ENCODE results near the gene FLYWCH1. TPM values are rescaled to one million over a fixed set of nuclear protein-coding genes. Genes with fewer than 3 reads are reported as not detected.
A peak's percentile ranks its signal among the peaks of the same experiment; 100 is the strongest.
"Not testable (repeated sequence)": the region's sequence is repeated elsewhere in the genome, so short reads cannot be mapped to it uniquely, and the experiment has no call there.

The FLYWCH1 gene
- total RNA-seq, 2 experiments from 2014 or later, result 26.1 to 61.9 TPM

DNA sequence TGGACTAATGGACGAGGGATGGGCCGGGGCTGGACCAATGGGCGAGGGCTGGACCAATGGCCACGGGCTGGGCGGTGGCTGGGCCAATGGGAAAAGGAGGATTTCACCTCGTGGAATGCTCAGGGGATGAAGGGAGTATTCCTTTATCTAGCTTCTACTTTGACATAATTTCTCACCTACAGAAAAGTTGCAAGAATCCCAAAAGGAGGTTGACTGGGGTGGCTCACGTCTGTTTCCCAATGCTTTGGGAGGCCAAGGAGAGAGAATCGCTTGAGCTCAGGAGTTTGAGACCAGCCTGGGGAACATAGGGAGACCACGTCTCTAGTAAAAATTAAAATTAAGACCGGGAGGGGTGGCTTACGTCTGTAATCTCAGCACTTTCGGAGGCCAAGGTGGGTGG is 5.7 kb upstream of the FLYWCH1 start:
- CTCF ChIA-PET (ENCODE audit: unreplicated experiment), result interaction anchor here (1.5 kb wide), 1 partner anchor 38 kb away, joined by 4 read pairs; no protein-coding TSS in a partner anchor
- Histone ChIP-seq H3K9me3 (ENCODE audit: low read length) (no peaks in the 10 kb centered on the region), H3K9me2 (ENCODE audit: insufficient read depth, low read length) (no peaks in the 10 kb centered on the region), H3K4me1 (ENCODE audit: insufficient read depth, low read length, poor library complexity, severe bottlenecking) (peaks cover 17% of the 10 kb centered on the region), H3K4me2 (ENCODE audit: low read length) (peak overlapping the region; percentile 64), H3K79me2 (ENCODE audit: insufficient read depth, low read depth, low read length) (no peaks in the 10 kb centered on the region), H3K4me3 (ENCODE audit: low read depth, low read length, poor library complexity, severe bottlenecking) (peak overlapping the region; percentile 52), H3K36me3 (ENCODE audit: insufficient read depth, low read length) (no peaks in the 10 kb centered on the region), H4K20me1 (ENCODE audit: insufficient read depth, low read length) (no peaks in the 10 kb centered on the region), H3K27ac (ENCODE audit: low read depth, low read length, poor library complexity, severe bottlenecking) (no peak overlapping the region), H2AFZ (ENCODE audit: low read length) (peak overlapping the region; percentile 52; the same call in 1 of the 2 replicates)
- DNase-seq (ENCODE audit: low spot score), result no peak
- POLR2A ChIA-PET, result interaction anchor here (1.0 to 1.5 kb wide), 4 partner anchors 10 to 443 kb away, joined by 3 to 7 read pairs (median 4); partner anchors contain the start of gene FLYWCH2
- intact Hi-C loops (cut with micrococcal nuclease; ENCODE audit: unreplicated experiment), result loop anchor here (1.0 kb wide), 1 partner anchor 24 kb away; no protein-coding TSS in a partner anchor
- TF ChIP-seq, protein P1, sequence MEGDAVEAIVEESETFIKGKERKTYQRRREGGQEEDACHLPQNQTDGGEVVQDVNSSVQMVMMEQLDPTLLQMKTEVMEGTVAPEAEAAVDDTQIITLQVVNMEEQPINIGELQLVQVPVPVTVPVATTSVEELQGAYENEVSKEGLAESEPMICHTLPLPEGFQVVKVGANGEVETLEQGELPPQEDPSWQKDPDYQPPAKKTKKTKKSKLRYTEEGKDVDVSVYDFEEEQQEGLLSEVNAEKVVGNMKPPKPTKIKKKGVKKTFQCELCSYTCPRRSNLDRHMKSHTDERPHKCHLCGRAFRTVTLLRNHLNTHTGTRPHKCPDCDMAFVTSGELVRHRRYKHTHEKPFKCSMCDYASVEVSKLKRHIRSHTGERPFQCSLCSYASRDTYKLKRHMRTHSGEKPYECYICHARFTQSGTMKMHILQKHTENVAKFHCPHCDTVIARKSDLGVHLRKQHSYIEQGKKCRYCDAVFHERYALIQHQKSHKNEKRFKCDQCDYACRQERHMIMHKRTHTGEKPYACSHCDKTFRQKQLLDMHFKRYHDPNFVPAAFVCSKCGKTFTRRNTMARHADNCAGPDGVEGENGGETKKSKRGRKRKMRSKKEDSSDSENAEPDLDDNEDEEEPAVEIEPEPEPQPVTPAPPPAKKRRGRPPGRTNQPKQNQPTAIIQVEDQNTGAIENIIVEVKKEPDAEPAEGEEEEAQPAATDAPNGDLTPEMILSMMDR (conservative IDR thresholded peaks at IDR 0.05; ENCODE audit: low read length), result no peak
- no peak for TF ChIP-seq EZH2phosphoT487 (IDR thresholded peaks at IDR 0.05; ENCODE audit: borderline replicate concordance, low read depth, low read length)
- BruUV-seq (replicated peaks), result no TSS peak

GRCh38 chr16:2907084-2907753 is 4.5 kb upstream of the FLYWCH1 start:
- H4K20me1 ChIP-seq (ENCODE audit: insufficient read depth, low read length); H3K9me3 ChIP-seq (ENCODE audit: low read length); H3K4me2 ChIP-seq (ENCODE audit: low read length); H3K4me3 ChIP-seq (ENCODE audit: low read depth, low read length, poor library complexity, severe bottlenecking); BruUV-seq (replicated peaks); H3K79me2 ChIP-seq (ENCODE audit: insufficient read depth, low read depth, low read length); CTCF ChIA-PET (ENCODE audit: unreplicated experiment); H3K27ac ChIP-seq (ENCODE audit: low read depth, low read length, poor library complexity, severe bottlenecking); H3K9me2 ChIP-seq (ENCODE audit: insufficient read depth, low read length); H2AFZ ChIP-seq (ENCODE audit: low read length); H3K36me3 ChIP-seq (ENCODE audit: insufficient read depth, low read length); intact Hi-C loops (cut with micrococcal nuclease; ENCODE audit: unreplicated experiment): not testable (repeated sequence)
- POLR2A ChIA-PET, result interaction anchor here (0.7 kb wide), 2 partner anchors 167 to 375 kb away, joined by 3 read pairs; no protein-coding TSS in a partner anchor
- DNase-seq (ENCODE audit: low spot score), result peak; percentile 59
- TF ChIP-seq, protein P1 (conservative IDR thresholded peaks at IDR 0.05; ENCODE audit: low read length), result peak; percentile 72
- H3K4me1 ChIP-seq (ENCODE audit: insufficient read depth, low read length, poor library complexity, severe bottlenecking), result peaks cover 20% of the 10 kb centered on the region

- Histone ChIP-seq H3K4me1 (ENCODE audit: insufficient read depth, low read length, poor library complexity, severe bottlenecking) (peaks cover 22% of the 10 kb centered on the region), H3K9me2 (ENCODE audit: insufficient read depth, low read length) (no peaks in the 10 kb centered on the region), H3K4me3 (ENCODE audit: low read depth, low read length, poor library complexity, severe bottlenecking) (no peak overlapping the region), H3K27ac (ENCODE audit: low read depth, low read length, poor library complexity, severe bottlenecking) (no peak overlapping the region), H3K79me2 (ENCODE audit: insufficient read depth, low read depth, low read length) (no peaks in the 10 kb centered on the region; the same call in 1 of the 2 replicates), H3K4me2 (ENCODE audit: low read length) (peak overlapping the region; percentile 79; the same call in 1 of the 2 replicates), H3K36me3 (ENCODE audit: insufficient read depth, low read length) (peaks cover 11% of the 10 kb centered on the region), H3K9me3 (ENCODE audit: low read length) (no peaks in the 10 kb centered on the region), H2AFZ (ENCODE audit: low read length) (no peak overlapping the region), H4K20me1 (ENCODE audit: insufficient read depth, low read length) (no peaks in the 10 kb centered on the region)
- TF ChIP-seq EZH2phosphoT487 (IDR thresholded peaks at IDR 0.05; ENCODE audit: borderline replicate concordance, low read depth, low read length), result no peak
- TF ChIP-seq, protein P1 (conservative IDR thresholded peaks at IDR 0.05; ENCODE audit: low read length), result no peak
- CTCF ChIA-PET (ENCODE audit: unreplicated experiment), result no interaction called here
- no peak for DNase-seq (ENCODE audit: low spot score)
- POLR2A ChIA-PET, result interaction anchor here (1.0 kb wide), 1 partner anchor 28 kb away, joined by 3 read pairs; the partner anchor contains the start of gene FLYWCH2
- no TSS peak for BruUV-seq (replicated peaks)
- intact Hi-C loops (cut with micrococcal nuclease; ENCODE audit: unreplicated experiment), result loop anchor here (2.0 to 5.0 kb wide), 2 partner anchors 42 to 72 kb away; partner anchors contain the start of gene PKMYT1
Measured at GRCh38 chr16:2910441-2910969, 1.2 kb upstream of the FLYWCH1 start.

All from OCI-LY7 (cell line).